ENCODE results near the gene PSAT1.

The PSAT1 gene

GRCh38 chr9:78286125-78286524, 10.8 kb upstream of the PSAT1 start:
- no peak for TF ChIP-seq CTCF (conservative IDR thresholded peaks at IDR 0.05)
- H3K27ac ChIP-seq = no peak overlapping the region

- no peak overlapping the region for H3K27ac ChIP-seq
- no peak for TF ChIP-seq CTCF (conservative IDR thresholded peaks at IDR 0.05)
Observed at GRCh38 chr9:78286946-78287388, 10.0 kb upstream of the PSAT1 start.

GRCh38 chr9:78288214-78288892, 8.6 kb upstream of the PSAT1 start:
- no peak for TF ChIP-seq CTCF (conservative IDR thresholded peaks at IDR 0.05)
- H3K27ac ChIP-seq = no peak overlapping the region

GRCh38 chr9:78289474-78289873, 7.5 kb upstream of the PSAT1 start:
- H3K27ac ChIP-seq = no peak overlapping the region

GRCh38 chr9:78291240-78291925, 5.5 kb upstream of the PSAT1 start:
- H3K27ac ChIP-seq = no peak overlapping the region; the same call in 1 of the 2 replicates
- no peak for TF ChIP-seq CTCF (conservative IDR thresholded peaks at IDR 0.05)

More at GRCh38 chr9:78289474-78289873, 7.5 kb upstream of the PSAT1 start:
- TF ChIP-seq CTCF (conservative IDR thresholded peaks at IDR 0.05) = no peak

- TF ChIP-seq CTCF (conservative IDR thresholded peaks at IDR 0.05) = no peak
- no peak overlapping the region; the same call in 1 of the 2 replicates for H3K27ac ChIP-seq
Observed at GRCh38 chr9:78292026-78292425, 4.9 kb upstream of the PSAT1 start.

GRCh38 chr9:78292716-78293497, 4.0 kb upstream of the PSAT1 start:
- TF ChIP-seq CTCF (conservative IDR thresholded peaks at IDR 0.05) = no peak
- H3K27ac ChIP-seq = no peak overlapping the region
